Naive thymus-derived CD4-positive, alpha-beta T cell (primary cell): ENCODE results near the gene MED12L. TPM values are rescaled to one million over a fixed set of nuclear protein-coding genes. Genes with fewer than 3 reads are reported as not detected.

Experiments
- ATAC-seq: fragments of 150-1000 bp; cut with Tn5 transposase; 2 replicates; pipeline ENCODE4 v1.10.0; 2021; ENCODE audit warnings: mild to moderate bottlenecking, moderate library complexity
- CTCF ChIA-PET: fragments of 350-600 bp; sonication (Branson Sonifier 250); formaldehyde crosslinking; loops from one replicate; lab custom pipeline; 2021; ENCODE audit warnings: antibody characterized with exemption; lab: Charles Lee
- POLR2A ChIA-PET: fragments of 350-600 bp; sonication (Branson Sonifier 250); formaldehyde crosslinking; loops from one replicate; lab custom pipeline; 2021; ENCODE audit warnings: antibody characterized with exemption, inconsistent platforms; lab: Charles Lee
- DNase-seq, 9 donors: peaks; one replicate each; pipeline versions ENCODE4 v3.0.0 to v3.0.0-alpha.2; 2020 to 2022; ENCODE audit warnings: mixed read lengths in 1 of 9
- H3K27ac ChIP-seq: one replicate; pipeline ENCODE4 v1.7.0; 2013; ENCODE audit warnings: mild to moderate bottlenecking, low read depth, low read length, moderate library complexity
- H3K27me3 ChIP-seq, 2 donors: one replicate each; pipeline ENCODE4 v1.7.0; 2013; ENCODE audit warnings: low read length in 2 of 2, mild to moderate bottlenecking in 2 of 2, moderate library complexity in 2 of 2; ENCODE audit not compliant: control insufficient read depth in 2 of 2, insufficient read depth in 2 of 2
- H3K36me3 ChIP-seq, 3 experiments: 1 replicate in 2 of 3; 2 replicates in 1 of 3; pipeline ENCODE4 v1.7.0; 2013; ENCODE audit warnings: low read length in 3 of 3, mild to moderate bottlenecking in 3 of 3, moderate library complexity in 1 of 3; ENCODE audit not compliant: insufficient read depth in 3 of 3, control insufficient read depth in 2 of 3
- H3K4me1 ChIP-seq, 2 donors: one replicate each; pipeline ENCODE4 v1.7.0; 2013; ENCODE audit warnings: low read length in 2 of 2, mild to moderate bottlenecking in 2 of 2, moderate library complexity in 1 of 2; ENCODE audit not compliant: control insufficient read depth in 2 of 2, insufficient read depth in 2 of 2
- H3K4me3 ChIP-seq: 2 replicates; pipeline ENCODE4 v1.7.0; 2013; ENCODE audit warnings: mild to moderate bottlenecking, low read length
- H3K9me3 ChIP-seq, 3 experiments: 1 replicate in 2 of 3; 2 replicates in 1 of 3; pipeline ENCODE4 v1.7.0; 2013; ENCODE audit warnings: low read length in 3 of 3; ENCODE audit not compliant: control insufficient read depth in 2 of 3
- H3K27ac Mint-ChIP-seq, 9 donors: one replicate each; pipeline ENCODE4 v1.8.0; 2020 to 2022; ENCODE audit warnings: mixed read lengths in 9 of 9, mild to moderate bottlenecking in 8 of 9, moderate library complexity in 5 of 9, inconsistent platforms in 2 of 9
- H3K27me3 Mint-ChIP-seq, 5 donors: one replicate each; pipeline ENCODE4 v1.8.0; 2021 to 2022; ENCODE audit warnings: mixed read lengths in 5 of 5, mild to moderate bottlenecking in 1 of 5
- H3K36me3 Mint-ChIP-seq, 5 donors: one replicate each; pipeline ENCODE4 v1.8.0; 2020 to 2022; ENCODE audit warnings: mixed read lengths in 5 of 5, mild to moderate bottlenecking in 3 of 5, inconsistent platforms in 1 of 5
- H3K4me1 Mint-ChIP-seq, 7 donors: one replicate each; pipeline ENCODE4 v1.8.0; 2020 to 2022; ENCODE audit warnings: mixed read lengths in 7 of 7, mild to moderate bottlenecking in 3 of 7, inconsistent platforms in 1 of 7
- H3K4me3 Mint-ChIP-seq, 10 donors: one replicate each; pipeline ENCODE4 v1.8.0; 2020 to 2022; ENCODE audit warnings: mild to moderate bottlenecking in 10 of 10, mixed read lengths in 10 of 10, moderate library complexity in 6 of 10, inconsistent platforms in 2 of 10
- H3K9me3 Mint-ChIP-seq, 11 donors: one replicate each; pipeline ENCODE4 v1.8.0; 2020 to 2022; ENCODE audit warnings: mixed read lengths in 11 of 11, mild to moderate bottlenecking in 4 of 11, inconsistent platforms in 1 of 11, moderate library complexity in 1 of 11
- intact Hi-C, 2 donors: fragments of 100-400 bp; cut with micrococcal nuclease; formaldehyde crosslinking; loops; one replicate each; pipeline ENCODE4 v1.15.1; 2023
- polyA plus RNA-seq, 2 donors: library from polyadenylated mRNA; unstranded; fragments of 300-500 nt; fragmentation: Illumina TruSeq; gene quantifications; one replicate each; pipeline ENCODE4 v1.2.3, GENCODE V29; 2021
- total RNA-seq, 6 experiments: library from RNA in 5 of 6; stranded (reverse) in 5 of 6; gene quantifications; 1 replicate in 5 of 6; 2 replicates in 1 of 6; pipeline ENCODE4 v1.2.3 and lab custom pipeline; 2021 to 2026

MED12L gene
- total and polyA plus RNA-seq, 7 experiments from 2014 or later = 0.32 to 4.9 (median 0.68) TPM; not detected in 2

DNA sequence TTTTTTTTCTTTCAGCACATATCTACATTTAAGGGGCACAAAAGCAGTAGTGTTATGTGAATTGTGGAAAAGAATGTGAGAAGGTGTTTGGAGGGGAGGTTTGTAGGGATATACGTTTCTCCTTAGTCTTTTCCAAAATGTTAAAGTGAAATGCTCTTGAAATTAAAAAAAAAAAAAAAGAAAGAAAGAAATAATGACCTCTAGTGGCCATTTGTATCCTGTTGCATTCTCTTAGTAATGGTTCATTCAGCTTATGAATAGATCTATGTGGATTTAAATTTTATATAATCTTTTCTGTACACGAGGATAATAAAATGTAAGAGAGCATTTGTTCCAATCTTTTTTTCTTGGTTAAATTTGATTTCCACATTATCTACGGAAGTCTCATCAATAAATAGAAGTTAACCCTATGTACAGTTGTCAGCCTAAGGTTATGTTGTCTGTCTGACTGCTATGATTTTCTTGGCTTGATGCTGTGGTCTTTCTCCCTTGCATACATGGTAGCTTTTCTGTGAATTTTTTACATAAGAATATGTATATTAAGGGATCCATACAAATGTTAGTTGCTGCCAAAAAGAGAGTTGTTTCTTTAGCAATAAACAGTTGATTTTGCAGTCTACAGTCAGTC is 242.2 kb downstream of the MED12L start:
- intact Hi-C loops = loop anchor here (1.0 to 5.0 kb wide), 5 partner anchors 45 to 171 kb away; no protein-coding TSS in a partner anchor
- CTCF ChIA-PET = interaction anchor here (0.6 to 1.9 kb wide), 5 partner anchors 19 to 1720 kb away, joined by 3 to 8 read pairs (median 5); no protein-coding TSS in a partner anchor
- H3K27ac ChIP-seq = no peak overlapping the region
- Mint-ChIP-seq H3K36me3 (no peaks in the 10 kb centered on the region), H3K4me3 (no peak overlapping the region), H3K27me3 (peaks cover 10 to 30% (median 19%) of the 10 kb centered on the region in 5 donors), H3K4me1 (peaks cover 4 to 7% (median 6%) of the 10 kb centered on the region in 7 donors), H3K9me3 (peaks cover 0 to 1% (median 0%) of the 10 kb centered on the region in 11 donors), H3K27ac (no peak overlapping the region)
- no peak overlapping the region for H3K4me3 ChIP-seq
- ATAC-seq (no peak), DNase-seq (no peak)
- H3K4me1 ChIP-seq = no peaks in the 10 kb centered on the region
- no peaks in the 10 kb centered on the region for H3K9me3 ChIP-seq
- no peaks in the 10 kb centered on the region for H3K36me3 ChIP-seq
- no peaks in the 10 kb centered on the region for H3K27me3 ChIP-seq
- POLR2A ChIA-PET = no interaction called here

GRCh38 chr3:151328298-151328995 is 243.0 kb downstream of the MED12L start:
- H3K36me3 Mint-ChIP-seq = no peaks in the 10 kb centered on the region
- Histone ChIP-seq H3K4me1 (no peaks in the 10 kb centered on the region), H3K4me3 (no peak overlapping the region), H3K36me3 (no peaks in the 10 kb centered on the region), H3K27me3 (no peaks in the 10 kb centered on the region), H3K9me3 (no peaks in the 10 kb centered on the region), H3K27ac (no peak overlapping the region)
- peak overlapping the region in 8 of 10 donors; percentile 30 to 72 (median 50) for H3K4me3 Mint-ChIP-seq
- peaks cover 10 to 30% (median 19%) of the 10 kb centered on the region in 5 donors for H3K27me3 Mint-ChIP-seq
- ATAC-seq = peak; percentile 72
- no peaks in the 10 kb centered on the region for H3K9me3 Mint-ChIP-seq
- DNase-seq = no peak
- ChIA-PET CTCF (interaction anchor here (0.6 to 1.9 kb wide), 3 partner anchors 160 to 1719 kb away, joined by 3 to 8 read pairs (median 3); no protein-coding TSS in a partner anchor), POLR2A (interaction anchor here (0.6 kb wide), 1 partner anchor 201 kb away, joined by 3 read pairs; no protein-coding TSS in a partner anchor)
- H3K4me1 Mint-ChIP-seq = peaks cover 4 to 9% (median 6%) of the 10 kb centered on the region in 7 donors
- intact Hi-C loops = loop anchor here (1.0 to 5.0 kb wide), 2 partner anchors 46 to 101 kb away; no protein-coding TSS in a partner anchor
- H3K27ac Mint-ChIP-seq = peak overlapping the region in 1 of 9 donors; percentile 15

DNA sequence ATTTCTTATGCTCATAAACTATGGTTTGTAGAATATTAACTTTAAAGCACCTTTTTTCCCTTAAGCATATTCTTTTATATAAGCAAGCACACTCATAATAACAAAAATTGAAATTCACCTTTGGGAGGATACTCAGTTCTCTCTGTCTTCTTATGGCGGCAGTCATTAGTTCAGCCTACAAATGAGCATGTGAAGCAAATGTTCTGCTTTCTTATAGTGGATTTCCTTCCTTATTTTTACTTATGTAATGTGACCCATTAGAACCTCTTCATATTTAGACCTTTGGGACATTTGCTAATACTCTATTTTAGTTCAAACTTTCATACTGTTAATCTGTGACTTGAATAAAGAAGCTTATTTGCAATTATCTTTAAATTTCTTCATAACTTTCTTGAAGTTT is 243.9 kb downstream of the MED12L start, which contains the start of gene P2RY13:
TSS of gene P2RY13 (minus strand) at position 187 of the 400 bp plus-strand sequence. CDS start at position 166, 21 bp downstream.
- no peaks in the 10 kb centered on the region for H3K27me3 ChIP-seq
- ChIA-PET CTCF (no interaction called here), POLR2A (no interaction called here)
- peak; percentile 60 for ATAC-seq
- peaks cover 4 to 9% (median 6%) of the 10 kb centered on the region in 7 donors for H3K4me1 Mint-ChIP-seq
- no peak within 1 kb of the TSS for H3K27ac ChIP-seq
- peaks cover 10 to 28% (median 19%) of the 10 kb centered on the region in 5 donors for H3K27me3 Mint-ChIP-seq
- intact Hi-C loops = loop anchor here (5.0 kb wide), 1 partner anchor 47 kb away; no protein-coding TSS in a partner anchor
- no peaks in the 10 kb centered on the region for H3K4me1 ChIP-seq
- no peaks in the 10 kb centered on the region for H3K36me3 ChIP-seq
- peak within 1 kb of the TSS in 8 of 10 donors; percentile 30 to 72 (median 50) for H3K4me3 Mint-ChIP-seq
- H3K4me3 ChIP-seq = no peak within 1 kb of the TSS
- no peak for DNase-seq
- H3K27ac Mint-ChIP-seq = peak within 1 kb of the TSS in 1 of 9 donors; percentile 15
- no peaks in the 10 kb centered on the region for H3K36me3 Mint-ChIP-seq
- H3K9me3 Mint-ChIP-seq = no peaks in the 10 kb centered on the region
- H3K9me3 ChIP-seq = no peaks in the 10 kb centered on the region

DNA sequence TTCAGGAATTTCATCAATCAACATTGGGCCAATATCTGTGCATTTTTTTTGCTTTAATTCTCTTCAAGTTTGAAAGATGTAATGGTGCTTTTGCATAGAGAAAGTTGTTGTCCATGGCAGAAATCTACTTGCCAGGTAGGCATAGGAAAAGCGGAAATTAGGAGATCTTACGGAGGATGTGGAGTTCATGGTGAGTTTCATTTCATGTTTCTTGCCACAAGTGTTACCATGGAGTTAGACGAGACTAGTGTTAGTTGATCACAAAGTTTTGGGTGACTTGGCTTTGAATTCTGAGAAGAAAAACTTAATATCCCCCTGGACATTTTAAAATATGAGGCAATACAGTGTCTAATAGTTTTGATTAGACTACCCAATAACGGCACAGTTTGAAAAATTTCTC is 244.9 kb downstream of the MED12L start:
- POLR2A ChIA-PET = no interaction called here
- CTCF ChIA-PET = no interaction called here
- Histone ChIP-seq H3K36me3 (no peaks in the 10 kb centered on the region), H3K27ac (no peak overlapping the region), H3K9me3 (no peaks in the 10 kb centered on the region), H3K4me3 (no peak overlapping the region), H3K4me1 (no peaks in the 10 kb centered on the region), H3K27me3 (no peaks in the 10 kb centered on the region)
- H3K9me3 Mint-ChIP-seq = no peaks in the 10 kb centered on the region
- no peak overlapping the region for H3K27ac Mint-ChIP-seq
- DNase-seq = no peak
- no peaks in the 10 kb centered on the region for H3K36me3 Mint-ChIP-seq
- intact Hi-C loops = no loop called here
- H3K4me1 Mint-ChIP-seq = peaks cover 4 to 9% (median 6%) of the 10 kb centered on the region in 7 donors
- no peak for ATAC-seq
- peaks cover 13 to 31% (median 19%) of the 10 kb centered on the region in 5 donors for H3K27me3 Mint-ChIP-seq
- H3K4me3 Mint-ChIP-seq = no peak overlapping the region

- H3K9me3 ChIP-seq = no peaks in the 10 kb centered on the region
- no peaks in the 10 kb centered on the region for H3K4me1 ChIP-seq
- ATAC-seq (no peak), DNase-seq (no peak)
- no peak overlapping the region for H3K4me3 ChIP-seq
- Mint-ChIP-seq H3K9me3 (no peaks in the 10 kb centered on the region), H3K36me3 (no peaks in the 10 kb centered on the region), H3K4me3 (no peak overlapping the region), H3K27ac (no peak overlapping the region), H3K27me3 (peaks cover 13 to 28% (median 23%) of the 10 kb centered on the region in 5 donors), H3K4me1 (peaks cover 4 to 9% (median 6%) of the 10 kb centered on the region in 7 donors)
- intact Hi-C loops = no loop called here
- no peaks in the 10 kb centered on the region for H3K36me3 ChIP-seq
- POLR2A ChIA-PET = no interaction called here
- CTCF ChIA-PET = no interaction called here
- no peaks in the 10 kb centered on the region for H3K27me3 ChIP-seq
- H3K27ac ChIP-seq = no peak overlapping the region
Measured at GRCh38 chr3:151330899-151331298, 245.4 kb downstream of the MED12L start.

DNA sequence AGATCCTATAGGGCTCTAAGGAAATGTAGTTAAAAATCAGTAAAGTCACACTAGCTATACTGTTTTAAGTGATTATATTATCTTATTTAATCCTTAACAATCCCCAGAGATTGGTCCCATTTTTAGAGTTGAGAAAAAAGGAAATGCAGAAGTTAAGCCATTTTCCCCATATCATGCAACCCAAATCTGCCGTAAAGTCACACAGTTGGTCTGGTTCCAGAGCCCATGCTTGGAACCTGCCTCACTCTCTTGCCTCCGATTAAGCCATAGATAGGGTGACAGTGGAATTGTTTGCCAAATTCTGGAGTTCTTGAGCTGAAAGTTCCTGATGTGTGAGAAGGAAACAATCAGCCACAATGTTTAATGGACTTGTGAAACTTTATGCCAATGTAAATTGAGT is 246.2 kb downstream of the MED12L start:
- Histone ChIP-seq H3K9me3 (no peaks in the 10 kb centered on the region), H3K27ac (no peak overlapping the region), H3K4me1 (no peaks in the 10 kb centered on the region), H3K4me3 (no peak overlapping the region), H3K27me3 (no peaks in the 10 kb centered on the region), H3K36me3 (no peaks in the 10 kb centered on the region)
- Mint-ChIP-seq H3K9me3 (no peaks in the 10 kb centered on the region), H3K4me3 (no peak overlapping the region), H3K4me1 (peaks cover 4 to 9% (median 6%) of the 10 kb centered on the region in 7 donors), H3K36me3 (no peaks in the 10 kb centered on the region), H3K27ac (no peak overlapping the region), H3K27me3 (peaks cover 5 to 30% (median 19%) of the 10 kb centered on the region in 5 donors)
- intact Hi-C loops = no loop called here
- ChIA-PET POLR2A (no interaction called here), CTCF (no interaction called here)
- ATAC-seq (no peak), DNase-seq (no peak)
